Measurements from ENCODE around the gene NDUFA13.

The NDUFA13 gene

GRCh38 chr19:19501798-19502197 lies 14.2 kb upstream of the NDUFA13 start:
- Histone ChIP-seq H3K36me3 (ENCODE audit: control insufficient read depth, insufficient read depth, low read length) (peaks cover 36% of the 10 kb centered on the region), H3K4me1 (ENCODE audit: control insufficient read depth, insufficient read depth, low read length) (no peaks in the 10 kb centered on the region), H3K9me3 (ENCODE audit: control insufficient read depth, low read length) (no peaks in the 10 kb centered on the region), H3K27me3 (ENCODE audit: control insufficient read depth, insufficient read depth, low read length, poor library complexity, severe bottlenecking) (no peaks in the 10 kb centered on the region), H3K27ac (ENCODE audit: insufficient read depth, low read depth, low read length, poor library complexity, severe bottlenecking) (no peak overlapping the region), H3K4me3 (ENCODE audit: insufficient read depth, low read depth, low read length) (no peak overlapping the region)
- WGBS, 2 experiments: 95 to 96% methylated on average over 26 of the region's 26 CpGs

- 95 to 96% methylated on average over 19 of the region's 19 CpGs for WGBS, 2 experiments
- Histone ChIP-seq H3K27me3 (ENCODE audit: control insufficient read depth, insufficient read depth, low read length, poor library complexity, severe bottlenecking) (no peaks in the 10 kb centered on the region), H3K36me3 (ENCODE audit: control insufficient read depth, insufficient read depth, low read length) (peaks cover 38% of the 10 kb centered on the region), H3K4me3 (ENCODE audit: insufficient read depth, low read depth, low read length) (no peak overlapping the region), H3K4me1 (ENCODE audit: control insufficient read depth, insufficient read depth, low read length) (no peaks in the 10 kb centered on the region), H3K9me3 (ENCODE audit: control insufficient read depth, low read length) (no peaks in the 10 kb centered on the region), H3K27ac (ENCODE audit: insufficient read depth, low read depth, low read length, poor library complexity, severe bottlenecking) (no peak overlapping the region)
Observed at GRCh38 chr19:19502281-19502680, 13.7 kb upstream of the NDUFA13 start.

GRCh38 chr19:19502808-19503602 lies 13.0 kb upstream of the NDUFA13 start:
- Histone ChIP-seq H3K4me1 (ENCODE audit: control insufficient read depth, insufficient read depth, low read length) (no peaks in the 10 kb centered on the region), H3K27me3 (ENCODE audit: control insufficient read depth, insufficient read depth, low read length, poor library complexity, severe bottlenecking) (no peaks in the 10 kb centered on the region), H3K36me3 (ENCODE audit: control insufficient read depth, insufficient read depth, low read length) (peaks cover 41% of the 10 kb centered on the region), H3K4me3 (ENCODE audit: insufficient read depth, low read depth, low read length) (no peak overlapping the region), H3K9me3 (ENCODE audit: control insufficient read depth, low read length) (no peaks in the 10 kb centered on the region), H3K27ac (ENCODE audit: insufficient read depth, low read depth, low read length, poor library complexity, severe bottlenecking) (no peak overlapping the region)
- 96 to 97% methylated on average over 18 of the region's 18 CpGs for WGBS, 2 experiments

- no peaks in the 10 kb centered on the region for H3K27me3 ChIP-seq (ENCODE audit: control insufficient read depth, insufficient read depth, low read length, poor library complexity, severe bottlenecking)
- WGBS, 2 experiments: 95% methylated on average over 23 of the region's 23 CpGs
- H3K36me3 ChIP-seq (ENCODE audit: control insufficient read depth, insufficient read depth, low read length): peaks cover 32% of the 10 kb centered on the region
- H3K4me3 ChIP-seq (ENCODE audit: insufficient read depth, low read depth, low read length): no peak overlapping the region
- no peaks in the 10 kb centered on the region for H3K9me3 ChIP-seq (ENCODE audit: control insufficient read depth, low read length)
- no peaks in the 10 kb centered on the region for H3K4me1 ChIP-seq (ENCODE audit: control insufficient read depth, insufficient read depth, low read length)
- H3K27ac ChIP-seq (ENCODE audit: insufficient read depth, low read depth, low read length, poor library complexity, severe bottlenecking): no peak overlapping the region
Observed at GRCh38 chr19:19504754-19505668, 11.0 kb upstream of the NDUFA13 start.

- Histone ChIP-seq H3K4me3 (ENCODE audit: insufficient read depth, low read depth, low read length) (no peak overlapping the region), H3K27me3 (ENCODE audit: control insufficient read depth, insufficient read depth, low read length, poor library complexity, severe bottlenecking) (no peaks in the 10 kb centered on the region), H3K9me3 (ENCODE audit: control insufficient read depth, low read length) (no peaks in the 10 kb centered on the region), H3K36me3 (ENCODE audit: control insufficient read depth, insufficient read depth, low read length) (peaks cover 24% of the 10 kb centered on the region), H3K4me1 (ENCODE audit: control insufficient read depth, insufficient read depth, low read length) (no peaks in the 10 kb centered on the region), H3K27ac (ENCODE audit: insufficient read depth, low read depth, low read length, poor library complexity, severe bottlenecking) (no peak overlapping the region)
- WGBS, 2 experiments: 96% methylated on average over 27 of the region's 27 CpGs
Observed at GRCh38 chr19:19505669-19506326, 10.2 kb upstream of the NDUFA13 start.

- no peak overlapping the region for H3K4me3 ChIP-seq (ENCODE audit: insufficient read depth, low read depth, low read length)
- H3K36me3 ChIP-seq (ENCODE audit: control insufficient read depth, insufficient read depth, low read length): peaks cover 18% of the 10 kb centered on the region
- no peaks in the 10 kb centered on the region for H3K9me3 ChIP-seq (ENCODE audit: control insufficient read depth, low read length)
- no peak overlapping the region for H3K27ac ChIP-seq (ENCODE audit: insufficient read depth, low read depth, low read length, poor library complexity, severe bottlenecking)
- no peaks in the 10 kb centered on the region for H3K27me3 ChIP-seq (ENCODE audit: control insufficient read depth, insufficient read depth, low read length, poor library complexity, severe bottlenecking)
- 95 to 96% methylated on average over 12 of the region's 12 CpGs for WGBS, 2 experiments
- no peaks in the 10 kb centered on the region for H3K4me1 ChIP-seq (ENCODE audit: control insufficient read depth, insufficient read depth, low read length)
Observed at GRCh38 chr19:19506592-19506991, 9.4 kb upstream of the NDUFA13 start.

GRCh38 chr19:19507354-19507753 lies 8.7 kb upstream of the NDUFA13 start:
- Histone ChIP-seq H3K27me3 (ENCODE audit: control insufficient read depth, insufficient read depth, low read length, poor library complexity, severe bottlenecking) (no peaks in the 10 kb centered on the region), H3K27ac (ENCODE audit: insufficient read depth, low read depth, low read length, poor library complexity, severe bottlenecking) (no peak overlapping the region), H3K4me3 (ENCODE audit: insufficient read depth, low read depth, low read length) (no peak overlapping the region), H3K4me1 (ENCODE audit: control insufficient read depth, insufficient read depth, low read length) (no peaks in the 10 kb centered on the region), H3K9me3 (ENCODE audit: control insufficient read depth, low read length) (no peaks in the 10 kb centered on the region), H3K36me3 (ENCODE audit: control insufficient read depth, insufficient read depth, low read length) (peaks cover 18% of the 10 kb centered on the region)
- WGBS, 2 experiments: 91 to 94% methylated on average over 8 of the region's 8 CpGs

- Histone ChIP-seq H3K36me3 (ENCODE audit: control insufficient read depth, insufficient read depth, low read length) (peaks cover 15% of the 10 kb centered on the region), H3K27ac (ENCODE audit: insufficient read depth, low read depth, low read length, poor library complexity, severe bottlenecking) (no peak overlapping the region), H3K4me1 (ENCODE audit: control insufficient read depth, insufficient read depth, low read length) (no peaks in the 10 kb centered on the region), H3K27me3 (ENCODE audit: control insufficient read depth, insufficient read depth, low read length, poor library complexity, severe bottlenecking) (no peaks in the 10 kb centered on the region), H3K9me3 (ENCODE audit: control insufficient read depth, low read length) (no peaks in the 10 kb centered on the region), H3K4me3 (ENCODE audit: insufficient read depth, low read depth, low read length) (no peak overlapping the region)
- 92 to 94% methylated on average over 11 of the region's 11 CpGs for WGBS, 2 experiments
Observed at GRCh38 chr19:19508217-19508616, 7.8 kb upstream of the NDUFA13 start.

- Histone ChIP-seq H3K9me3 (ENCODE audit: control insufficient read depth, low read length) (no peaks in the 10 kb centered on the region), H3K27me3 (ENCODE audit: control insufficient read depth, insufficient read depth, low read length, poor library complexity, severe bottlenecking) (no peaks in the 10 kb centered on the region), H3K27ac (ENCODE audit: insufficient read depth, low read depth, low read length, poor library complexity, severe bottlenecking) (no peak overlapping the region), H3K4me3 (ENCODE audit: insufficient read depth, low read depth, low read length) (no peak overlapping the region), H3K36me3 (ENCODE audit: control insufficient read depth, insufficient read depth, low read length) (peaks cover 13% of the 10 kb centered on the region), H3K4me1 (ENCODE audit: control insufficient read depth, insufficient read depth, low read length) (no peaks in the 10 kb centered on the region)
- WGBS, 2 experiments: 60 to 62% methylated on average over 6 of the region's 6 CpGs
Observed at GRCh38 chr19:19510432-19510831, 5.6 kb upstream of the NDUFA13 start.

GRCh38 chr19:19513682-19514081 lies 2.3 kb upstream of the NDUFA13 start:
- no peaks in the 10 kb centered on the region for H3K9me3 ChIP-seq (ENCODE audit: control insufficient read depth, low read length)
- H3K36me3 ChIP-seq (ENCODE audit: control insufficient read depth, insufficient read depth, low read length): no peaks in the 10 kb centered on the region
- no peaks in the 10 kb centered on the region for H3K27me3 ChIP-seq (ENCODE audit: control insufficient read depth, insufficient read depth, low read length, poor library complexity, severe bottlenecking)
- H3K27ac ChIP-seq (ENCODE audit: insufficient read depth, low read depth, low read length, poor library complexity, severe bottlenecking): no peak overlapping the region
- H3K4me1 ChIP-seq (ENCODE audit: control insufficient read depth, insufficient read depth, low read length): peaks cover 3% of the 10 kb centered on the region
- 95 to 97% methylated on average over 17 of the region's 17 CpGs for WGBS, 2 experiments
- H3K4me3 ChIP-seq (ENCODE audit: insufficient read depth, low read depth, low read length): no peak overlapping the region

Measured in ectodermal cell (in vitro differentiated cells).